Coronary artery (tissue), 2 donors: ENCODE measurements around the gene IDH1.
A peak's percentile ranks its signal among the peaks of the same experiment; 100 is the strongest.

Experiments
- DNase-seq: peaks from one replicate; pipeline ENCODE4 v3.0.0-alpha.2; 2017; ENCODE audit warnings: low spot score
- H3K27ac ChIP-seq, 2 donors: fragments of 200-600 bp; sonication (generic); one replicate each; pipeline ENCODE4 v1.5.1; 2016 to 2019
- H3K4me3 ChIP-seq: fragments of 200-600 bp; sonication (generic); 2 replicates; pipeline ENCODE4 v1.5.1; 2016; ENCODE audit warnings: mild to moderate bottlenecking, moderate library complexity
- TF ChIP-seq, protein P1 (sequence below): fragments of 200-600 bp; sonication (generic); IDR thresholded peaks from one replicate; pipeline ENCODE4 v1.5.1; 2019; ENCODE audit warnings: antibody characterized with exemption

IDH1 gene

DNA sequence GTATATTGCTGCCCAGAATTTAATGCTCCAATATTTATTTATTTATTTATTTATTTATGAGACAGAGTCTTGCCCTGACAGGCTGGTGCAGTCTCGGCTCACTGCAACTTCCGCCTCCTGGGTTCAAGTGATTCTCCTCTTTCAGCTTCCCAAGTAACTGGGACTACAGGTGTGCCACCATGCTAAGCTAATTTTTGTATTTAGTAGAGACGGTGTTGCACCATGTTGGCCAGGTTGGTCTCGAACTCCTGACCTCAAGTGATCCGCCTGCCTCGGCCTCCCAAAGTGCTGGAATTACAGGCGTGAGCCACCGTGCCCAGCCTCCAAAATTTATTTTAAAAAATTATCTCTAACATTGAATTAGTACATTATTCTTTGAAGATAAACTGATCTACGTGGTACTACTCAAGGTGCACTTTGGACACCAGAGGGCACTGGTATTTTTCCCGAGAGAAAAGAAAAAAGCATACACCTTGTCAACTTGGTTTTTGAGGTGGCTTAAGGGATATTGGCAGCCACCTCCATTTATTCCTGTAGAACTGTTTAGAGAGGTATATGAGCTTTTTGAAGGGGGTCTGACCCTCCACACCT is 1.4 kb upstream of the IDH1 start:
- Histone ChIP-seq H3K27ac (no peak overlapping the region), H3K4me3 (no peak overlapping the region)
- TF ChIP-seq, protein P1, sequence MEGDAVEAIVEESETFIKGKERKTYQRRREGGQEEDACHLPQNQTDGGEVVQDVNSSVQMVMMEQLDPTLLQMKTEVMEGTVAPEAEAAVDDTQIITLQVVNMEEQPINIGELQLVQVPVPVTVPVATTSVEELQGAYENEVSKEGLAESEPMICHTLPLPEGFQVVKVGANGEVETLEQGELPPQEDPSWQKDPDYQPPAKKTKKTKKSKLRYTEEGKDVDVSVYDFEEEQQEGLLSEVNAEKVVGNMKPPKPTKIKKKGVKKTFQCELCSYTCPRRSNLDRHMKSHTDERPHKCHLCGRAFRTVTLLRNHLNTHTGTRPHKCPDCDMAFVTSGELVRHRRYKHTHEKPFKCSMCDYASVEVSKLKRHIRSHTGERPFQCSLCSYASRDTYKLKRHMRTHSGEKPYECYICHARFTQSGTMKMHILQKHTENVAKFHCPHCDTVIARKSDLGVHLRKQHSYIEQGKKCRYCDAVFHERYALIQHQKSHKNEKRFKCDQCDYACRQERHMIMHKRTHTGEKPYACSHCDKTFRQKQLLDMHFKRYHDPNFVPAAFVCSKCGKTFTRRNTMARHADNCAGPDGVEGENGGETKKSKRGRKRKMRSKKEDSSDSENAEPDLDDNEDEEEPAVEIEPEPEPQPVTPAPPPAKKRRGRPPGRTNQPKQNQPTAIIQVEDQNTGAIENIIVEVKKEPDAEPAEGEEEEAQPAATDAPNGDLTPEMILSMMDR, result no peak
- no peak for DNase-seq

DNA sequence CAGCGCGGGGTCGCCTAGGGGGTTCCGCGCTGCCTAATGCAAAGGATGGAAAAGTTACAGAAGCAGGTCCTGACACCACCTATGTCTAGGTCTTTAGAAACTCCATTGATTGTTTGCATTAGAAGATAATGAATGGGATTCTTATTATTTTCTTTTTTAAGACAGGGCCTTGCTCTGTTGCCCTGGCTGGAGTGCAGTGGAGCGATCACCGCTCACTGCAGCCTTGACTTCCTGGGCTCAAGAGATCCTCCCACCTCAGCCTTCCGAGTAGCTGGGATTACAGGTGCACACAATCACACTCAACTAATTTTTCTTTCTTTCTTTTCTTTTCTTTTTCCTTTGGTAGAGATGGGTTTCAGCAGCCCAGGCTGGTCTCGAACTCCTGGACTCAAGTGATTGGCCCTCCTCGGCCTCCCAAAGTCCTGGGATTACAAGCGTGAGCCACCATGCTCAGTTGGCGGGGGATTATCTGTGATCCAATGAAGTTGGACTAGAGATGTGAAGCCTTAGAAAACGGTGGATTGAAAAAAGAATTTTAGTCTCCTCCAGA is 761 bp upstream of the IDH1 start:
- DNase-seq, result no peak
- TF ChIP-seq, protein P1, result no peak
- peak overlapping the region; percentile 22 to 87 for H3K27ac ChIP-seq
- H3K4me3 ChIP-seq, result peak overlapping the region; percentile 95

DNA sequence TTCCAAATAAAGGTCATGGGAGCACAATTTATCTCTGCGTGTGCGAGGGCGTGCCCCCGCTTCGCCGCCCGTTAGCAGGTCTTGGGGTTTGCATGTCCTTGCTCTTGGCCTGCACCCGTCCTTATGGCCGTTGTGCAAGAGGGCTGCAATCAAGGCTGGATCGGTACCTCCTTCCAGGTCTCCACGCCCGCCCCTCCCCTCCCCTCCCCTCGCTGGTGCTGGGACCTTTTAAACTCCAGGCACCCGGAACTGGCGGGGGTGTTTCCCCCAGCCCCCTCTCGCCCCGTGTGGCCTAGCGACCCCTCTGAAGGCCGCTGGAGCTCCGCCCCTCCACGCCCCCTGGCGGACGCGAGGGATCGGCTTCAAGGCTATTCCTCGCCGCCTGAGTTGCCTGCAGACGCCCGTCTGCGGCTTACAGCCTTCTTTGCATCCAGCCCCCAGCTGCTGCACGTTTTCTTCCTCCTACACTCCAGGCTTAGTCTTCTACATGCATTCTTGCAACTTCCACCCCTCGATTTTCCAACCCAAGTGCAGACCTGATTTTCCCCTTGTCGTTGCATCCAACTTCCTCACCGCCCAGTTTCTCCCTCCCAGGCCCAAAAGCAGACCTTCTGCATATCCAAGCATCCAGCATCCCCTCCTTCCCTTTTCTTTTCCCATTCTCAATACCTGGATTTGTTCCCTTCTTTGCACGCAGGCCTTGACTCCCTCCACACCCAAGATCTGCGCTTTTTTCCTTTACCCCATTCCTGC is 577 bp downstream of the IDH1 start:
- DNase-seq, result peak; percentile 86
- H3K27ac ChIP-seq, result peak overlapping the region; percentile 69 to 87
- TF ChIP-seq, protein P1, result peak; percentile 76

DNA sequence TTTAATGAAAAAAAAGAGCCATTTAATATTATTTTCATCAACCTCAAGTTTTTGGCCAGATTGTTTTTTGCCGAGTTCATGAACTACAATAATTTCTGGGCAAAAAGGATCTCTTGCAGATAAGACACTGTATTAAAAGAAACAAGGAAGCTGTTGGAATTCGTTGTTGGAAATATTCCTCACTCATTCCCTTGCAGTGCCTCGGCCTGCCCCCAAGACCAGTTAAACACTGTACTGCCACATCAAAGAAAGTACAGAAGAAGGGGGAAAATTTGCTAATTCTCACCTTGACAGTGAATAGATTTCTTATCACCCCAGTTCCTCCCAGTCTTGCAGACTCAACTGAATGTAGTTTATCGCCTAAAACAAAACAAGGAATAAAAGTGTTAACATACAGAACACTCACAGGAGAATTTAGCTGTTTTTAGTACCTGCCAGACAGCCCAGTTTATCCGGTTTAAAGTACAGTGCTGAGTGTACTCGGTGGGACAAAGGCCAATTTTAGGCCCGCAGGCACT is 1.2 kb downstream of the IDH1 start:
- no peak for DNase-seq
- peak overlapping the region; percentile 95 for H3K4me3 ChIP-seq
- H3K27ac ChIP-seq, result peak overlapping the region in 1 of 2 donors; percentile 87
- TF ChIP-seq, protein P1, result no peak

More for the DNA sequence above, 577 bp downstream of the IDH1 start:
- H3K4me3 ChIP-seq, result peak overlapping the region; percentile 95

DNA sequence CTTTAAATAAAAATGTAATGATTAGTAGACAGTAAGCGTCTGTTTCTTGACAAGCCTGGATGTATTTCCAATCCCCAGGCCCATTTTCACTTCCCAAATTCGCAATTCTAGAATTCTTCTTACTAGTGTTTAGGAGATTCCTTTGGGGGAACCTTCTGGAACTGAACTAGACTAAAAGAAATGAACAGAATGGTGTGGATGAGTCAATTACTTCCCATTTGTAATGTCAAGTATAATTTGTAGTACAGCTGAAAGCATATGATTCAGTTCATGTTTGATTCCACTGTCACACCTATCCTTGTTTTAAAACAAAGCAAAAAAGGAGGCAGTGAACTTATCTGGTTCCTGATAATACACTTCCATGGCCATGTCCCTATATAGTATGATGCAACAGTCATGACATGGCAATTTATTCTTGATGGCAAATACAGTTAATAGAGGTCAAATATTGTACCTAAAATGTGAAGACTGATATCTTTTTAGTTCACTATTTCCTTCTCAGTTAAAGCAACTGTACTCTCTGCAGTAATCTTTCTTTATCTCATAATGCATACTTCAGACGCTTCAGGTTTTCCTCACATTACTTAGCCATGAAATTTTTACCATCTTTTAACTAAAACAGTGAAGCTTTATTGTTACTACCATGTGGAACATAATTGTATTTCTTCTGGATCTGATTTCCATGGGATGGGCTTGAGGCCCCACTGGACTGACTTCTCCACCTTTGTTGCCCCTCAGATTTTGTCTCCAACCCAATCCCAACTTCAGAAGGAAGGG is 2.0 kb downstream of the IDH1 start:
- no peak for DNase-seq
- H3K27ac ChIP-seq, result peak overlapping the region in 1 of 2 donors; percentile 5
- TF ChIP-seq, protein P1, result no peak
- H3K4me3 ChIP-seq, result peak overlapping the region; percentile 95

DNA sequence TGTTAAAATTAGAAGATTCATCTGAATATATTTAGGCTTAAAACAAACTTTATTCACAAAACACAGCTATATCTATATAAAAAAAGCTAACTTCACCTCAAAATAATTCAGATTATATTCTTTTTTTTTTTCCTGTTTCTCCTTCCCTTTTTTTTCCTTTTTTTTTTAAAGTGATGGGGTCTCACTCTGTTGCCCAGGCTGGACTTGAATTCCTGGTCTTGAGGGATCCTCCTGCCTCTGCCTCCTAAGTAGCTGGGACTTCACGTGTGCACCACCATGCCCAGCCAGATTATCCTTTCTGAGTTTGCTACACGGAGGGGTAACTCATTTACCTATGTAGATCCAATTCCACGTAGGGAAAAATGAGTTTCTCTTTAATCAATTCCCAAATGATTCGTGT is 3.8 kb downstream of the IDH1 start:
- no peak for DNase-seq
- Histone ChIP-seq H3K27ac (no peak overlapping the region), H3K4me3 (no peak overlapping the region)
- TF ChIP-seq, protein P1, result no peak
